ENCODE measurements around the gene ARL3. TPM values are rescaled to one million over a fixed set of nuclear protein-coding genes. Genes with fewer than 3 reads are reported as not detected.

ARL3 gene
- total and polyA plus RNA-seq, 10 donors: 2.2 to 5.1 (median 4.0) TPM

GRCh38 chr10:102652170-102652916 is 61.9 kb downstream of the ARL3 start:
- 55 to 64% (median 61%) methylated on average over 11 to 12 of the region's 12 CpGs for WGBS, 5 donors
- no peaks in the 10 kb centered on the region for H3K9me3 ChIP-seq
- intact Hi-C loops (cut with DNase I; ENCODE audit: low total_unique reads): no loop called here
- H3K4me3 ChIP-seq: peak overlapping the region in 1 of 8 donors; percentile 98
- peaks cover 57 to 100% (median 82%) of the 10 kb centered on the region in 6 donors for H3K4me1 ChIP-seq
- peak overlapping the region; percentile 45 to 100 (median 98) for H3K27ac ChIP-seq
- TF ChIP-seq POLR2A (IDR thresholded peaks at IDR 0.05) (no peak), CTCF (IDR thresholded peaks at IDR 0.05 in 8 of 11, conservative IDR thresholded peaks at IDR 0.05 in 3 of 11) (no peak), POLR2AphosphoS5 (IDR thresholded peaks at IDR 0.05) (no peak)
- no peak for DNase-seq
- peaks cover 3 to 82% (median 39%) of the 10 kb centered on the region in 6 donors for H3K36me3 ChIP-seq
- no peaks in the 10 kb centered on the region for H3K27me3 ChIP-seq (replicated peaks in 1 of 7)

- peaks cover under 1 to 76% (median 31%) of the 10 kb centered on the region in 6 donors for H3K36me3 ChIP-seq
- no peaks in the 10 kb centered on the region for H3K27me3 ChIP-seq (replicated peaks in 1 of 7)
- 46 to 70% (median 62%) methylated on average over 4 to 11 of the region's 11 CpGs for WGBS, 5 donors
- peak; percentile 78 for DNase-seq
- H3K4me1 ChIP-seq: peaks cover 64 to 100% (median 84%) of the 10 kb centered on the region in 6 donors
- no peak for TF ChIP-seq CTCF (IDR thresholded peaks at IDR 0.05 in 8 of 11, conservative IDR thresholded peaks at IDR 0.05 in 3 of 11)
- H3K4me3 ChIP-seq: peak overlapping the region in 1 of 8 donors; percentile 98
- H3K9me3 ChIP-seq: no peaks in the 10 kb centered on the region
- H3K27ac ChIP-seq: peak overlapping the region; percentile 45 to 100 (median 98)
- intact Hi-C loops (cut with DNase I; ENCODE audit: low total_unique reads): no loop called here
Observed at GRCh38 chr10:102651455-102652169, 62.6 kb downstream of the ARL3 start.

GRCh38 chr10:102650655-102651454 is 63.3 kb downstream of the ARL3 start:
- DNase-seq: peak; percentile 79
- Histone ChIP-seq H3K9me3 (no peaks in the 10 kb centered on the region), H3K36me3 (peaks cover 0 to 69% (median 24%) of the 10 kb centered on the region in 6 donors), H3K4me1 (peaks cover 66 to 100% (median 90%) of the 10 kb centered on the region in 6 donors), H3K4me3 (peak overlapping the region in 3 of 8 donors; percentile 7 to 98 (median 9)), H3K27ac (peak overlapping the region; percentile 45 to 100 (median 98)), H3K27me3 (replicated peaks in 1 of 7) (no peaks in the 10 kb centered on the region)
- WGBS, 5 donors: 36 to 49% (median 40%) methylated on average over 9 to 11 of the region's 11 CpGs
- TF ChIP-seq CTCF (IDR thresholded peaks at IDR 0.05 in 8 of 11, conservative IDR thresholded peaks at IDR 0.05 in 3 of 11) (no peak), POLR2A (IDR thresholded peaks at IDR 0.05) (no peak), POLR2AphosphoS5 (IDR thresholded peaks at IDR 0.05) (peak in 2 of 3 donors; percentile 4 to 62)
- intact Hi-C loops (cut with DNase I; ENCODE audit: low total_unique reads): no loop called here
